ENCODE data around the gene PHC1. TPM values are rescaled to one million over a fixed set of nuclear protein-coding genes. Genes with fewer than 3 reads are reported as not detected.

Gene PHC1
- total RNA-seq, 2 experiments from 2014 or later, result 20.3 to 21.6 TPM

- Mint-ChIP-seq H3K36me3 (ENCODE audit: low read depth) (peaks cover 44% of the 10 kb centered on the region), H3K27ac (no peak overlapping the region), H3K9me3 (peaks cover 17% of the 10 kb centered on the region), H3K4me3 (no peak overlapping the region), H3K27me3 (no peaks in the 10 kb centered on the region), H3K4me1 (ENCODE audit: low read depth) (peaks cover 63% of the 10 kb centered on the region)
- CTCF ChIA-PET, result interaction anchor here (1.6 to 1.8 kb wide), 2 partner anchors 84 to 91 kb away, joined by 5 to 7 read pairs; no protein-coding TSS in a partner anchor
- no peak for TF ChIP-seq CTCF (IDR thresholded peaks at IDR 0.05)
- intact Hi-C loops (cut with micrococcal nuclease), result no loop called here
- DNase-seq (no peak), ATAC-seq (no peak)
- POLR2A ChIA-PET, result interaction anchor here (0.7 to 1.2 kb wide), 3 partner anchors 9 to 81 kb away, joined by 3 read pairs; partner anchors contain the start of gene M6PR
Measured at GRCh38 chr12:8958066-8958465, 43.8 kb downstream of the PHC1 start.

DNA sequence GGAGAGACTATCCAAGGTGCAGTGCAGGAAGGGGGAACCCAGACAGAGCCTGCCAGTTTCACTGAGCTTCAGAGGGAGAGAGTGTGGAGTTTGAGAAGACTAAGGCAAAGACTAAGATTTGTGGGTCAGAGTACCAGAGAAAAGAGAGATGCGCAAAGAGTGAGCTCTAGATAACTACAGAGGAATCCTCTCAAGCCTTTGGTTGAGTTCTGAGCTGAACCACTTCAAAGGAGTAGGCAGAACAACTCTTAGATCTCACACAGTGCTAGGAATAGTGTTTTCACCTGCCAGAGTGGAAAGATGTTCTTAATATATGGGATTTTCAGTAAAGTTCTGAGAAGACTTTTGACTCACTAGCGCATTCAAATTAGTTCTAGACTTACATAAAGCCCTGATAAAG lies 45.9 kb downstream of the PHC1 start:
- no peak for TF ChIP-seq CTCF (IDR thresholded peaks at IDR 0.05)
- peaks cover 34% of the 10 kb centered on the region for H3K36me3 Mint-ChIP-seq (ENCODE audit: low read depth)
- no peaks in the 10 kb centered on the region for H3K27me3 Mint-ChIP-seq
- ChIA-PET CTCF (interaction anchor here (3.8 to 5.1 kb wide), 2 partner anchors 10 to 79 kb away, joined by 13 to 34 read pairs; partner anchors contain the start of gene M6PR), POLR2A (interaction anchor here (1.4 to 1.5 kb wide), 2 partner anchors 9 to 11 kb away, joined by 3 to 4 read pairs; partner anchors contain the start of gene M6PR)
- H3K27ac Mint-ChIP-seq, result peak overlapping the region; percentile 2
- peak; percentile 80 for ATAC-seq
- H3K9me3 Mint-ChIP-seq, result peaks cover 15% of the 10 kb centered on the region
- no peak for DNase-seq
- H3K4me3 Mint-ChIP-seq, result no peak overlapping the region
- peaks cover 52% of the 10 kb centered on the region for H3K4me1 Mint-ChIP-seq (ENCODE audit: low read depth)
- intact Hi-C loops (cut with micrococcal nuclease), result no loop called here

- Mint-ChIP-seq H3K4me3 (no peak overlapping the region), H3K27me3 (no peaks in the 10 kb centered on the region), H3K27ac (no peak overlapping the region), H3K9me3 (peaks cover 27% of the 10 kb centered on the region), H3K36me3 (ENCODE audit: low read depth) (peaks cover 14% of the 10 kb centered on the region), H3K4me1 (ENCODE audit: low read depth) (peaks cover 14% of the 10 kb centered on the region)
- POLR2A ChIA-PET, result no interaction called here
- CTCF ChIA-PET, result interaction anchor here (1.2 kb wide), 1 partner anchor 96 kb away, joined by 3 read pairs; no protein-coding TSS in a partner anchor
- intact Hi-C loops (cut with micrococcal nuclease), result no loop called here
- ATAC-seq (no peak), DNase-seq (no peak)
- no peak for TF ChIP-seq CTCF (IDR thresholded peaks at IDR 0.05)
Measured at GRCh38 chr12:8968761-8969160, 54.5 kb downstream of the PHC1 start.

GRCh38 chr12:8969861-8970411 lies 55.6 kb downstream of the PHC1 start:
- H3K9me3 Mint-ChIP-seq, result peaks cover 24% of the 10 kb centered on the region
- no peak overlapping the region for H3K27ac Mint-ChIP-seq
- intact Hi-C loops (cut with micrococcal nuclease), result no loop called here
- H3K36me3 Mint-ChIP-seq (ENCODE audit: low read depth), result peaks cover 8% of the 10 kb centered on the region
- DNase-seq (no peak), ATAC-seq (no peak)
- CTCF ChIA-PET, result interaction anchor here (1.2 kb wide), 1 partner anchor 69 kb away, joined by 3 read pairs; no protein-coding TSS in a partner anchor
- no peaks in the 10 kb centered on the region for H3K27me3 Mint-ChIP-seq
- H3K4me3 Mint-ChIP-seq, result no peak overlapping the region
- no peak for TF ChIP-seq CTCF (IDR thresholded peaks at IDR 0.05)
- H3K4me1 Mint-ChIP-seq (ENCODE audit: low read depth), result peaks cover 8% of the 10 kb centered on the region
- POLR2A ChIA-PET, result no interaction called here

DNA sequence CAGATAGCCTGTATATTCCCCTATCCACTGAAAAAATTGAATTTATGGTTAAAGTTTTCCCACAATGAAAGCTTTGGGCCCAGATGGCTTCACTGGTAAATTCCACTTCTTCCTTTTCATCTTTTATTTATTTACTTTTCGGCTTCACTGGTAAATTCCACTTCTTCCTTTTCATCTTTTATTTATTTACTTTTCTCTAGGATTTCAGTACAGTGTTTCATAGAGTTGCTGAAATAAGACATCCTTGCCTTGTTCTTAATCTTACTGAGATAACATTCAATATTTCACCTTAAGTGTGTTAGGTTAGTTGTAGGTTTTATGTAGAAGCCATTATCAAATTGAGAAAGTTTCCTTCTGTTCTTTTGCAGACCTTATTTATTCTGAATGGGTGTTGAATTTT lies 56.1 kb downstream of the PHC1 start:
- ChIA-PET POLR2A (no interaction called here), CTCF (interaction anchor here (1.2 kb wide), 1 partner anchor 68 kb away, joined by 3 read pairs; no protein-coding TSS in a partner anchor)
- Mint-ChIP-seq H3K27ac (no peak overlapping the region), H3K4me1 (ENCODE audit: low read depth) (peaks cover 8% of the 10 kb centered on the region), H3K4me3 (no peak overlapping the region), H3K36me3 (ENCODE audit: low read depth) (peaks cover 8% of the 10 kb centered on the region), H3K27me3 (no peaks in the 10 kb centered on the region), H3K9me3 (peaks cover 26% of the 10 kb centered on the region)
- DNase-seq (no peak), ATAC-seq (no peak)
- intact Hi-C loops (cut with micrococcal nuclease), result no loop called here
- no peak for TF ChIP-seq CTCF (IDR thresholded peaks at IDR 0.05)

Data from activated CD8-positive, alpha-beta T cell treated with anti-CD3 and anti-CD28 coated beads for 36 hours (primary cell).